T-helper 1 cell treated with Interleukin-12 subunit alpha and Interleukin-12 subunit beta and Interleukin-4 antibody, amounts not matched to agents 30 μg/mL and 1 μg/mL, for 36 hours (primary cell): Measurements from ENCODE around the gene PIM2.

ENCODE experiments used
- H3K27ac Mint-ChIP-seq: one replicate; pipeline ENCODE4 v1.8.0; 2021; ENCODE audit warnings: mild to moderate bottlenecking, mixed read lengths
- H3K27me3 Mint-ChIP-seq: one replicate; pipeline ENCODE4 v1.8.0; 2021; ENCODE audit warnings: low read depth, mixed read lengths
- H3K36me3 Mint-ChIP-seq: one replicate; pipeline ENCODE4 v1.8.0; 2021; ENCODE audit warnings: low read depth, mixed read lengths
- H3K4me1 Mint-ChIP-seq: one replicate; pipeline ENCODE4 v1.8.0; 2021; ENCODE audit warnings: low read depth, mixed read lengths
- H3K4me3 Mint-ChIP-seq: one replicate; pipeline ENCODE4 v1.8.0; 2021; ENCODE audit warnings: mild to moderate bottlenecking, moderate library complexity, mixed read lengths
- H3K9me3 Mint-ChIP-seq: one replicate; pipeline ENCODE4 v1.8.0; 2021; ENCODE audit warnings: mixed read lengths

The PIM2 gene

DNA sequence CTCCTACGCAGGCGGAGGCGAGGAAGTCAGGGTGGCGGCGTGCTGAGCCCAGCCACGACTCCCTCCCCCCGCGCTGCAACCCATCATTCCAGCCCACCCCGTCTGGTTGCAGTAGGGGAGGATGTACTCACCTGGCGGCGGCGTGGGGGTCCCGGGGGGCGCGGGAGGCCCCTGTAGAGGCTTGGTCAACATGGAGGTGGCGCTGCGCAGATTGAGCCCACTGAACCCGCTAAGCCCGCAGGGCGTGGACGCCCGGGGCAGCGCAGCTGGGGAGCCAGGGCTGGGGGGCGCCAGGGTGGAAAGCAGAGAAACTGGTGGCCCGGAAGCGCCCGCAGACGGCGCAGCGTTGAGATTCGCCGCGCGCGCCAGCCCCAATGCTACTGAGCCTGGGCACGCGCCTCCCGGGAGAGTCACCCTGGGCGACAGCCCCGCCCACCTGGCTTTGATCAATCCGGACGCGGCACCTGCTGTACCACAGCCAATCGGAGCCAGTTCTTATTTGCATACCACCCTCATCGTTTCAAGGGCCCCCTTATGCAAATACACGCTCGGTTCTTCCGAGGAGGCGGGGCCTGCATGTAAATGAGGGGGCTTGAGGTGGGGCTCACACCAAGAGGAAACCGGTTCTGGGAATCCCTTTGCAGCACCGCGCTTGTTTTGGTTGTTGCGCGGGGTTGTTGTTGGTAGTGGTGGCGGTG is at the start of gene PIM2:
TSS of gene PIM2 (minus strand) at position 382 of the 698 bp plus-strand sequence. CDS start at position 192, 190 bp downstream.
- Mint-ChIP-seq H3K27ac (peak within 1 kb of the TSS; percentile 96), H3K27me3 (no peaks in the 10 kb centered on the region), H3K9me3 (no peaks in the 10 kb centered on the region), H3K4me3 (peak within 1 kb of the TSS; percentile 98), H3K4me1 (peaks cover 35% of the 10 kb centered on the region), H3K36me3 (peaks cover 57% of the 10 kb centered on the region)

DNA sequence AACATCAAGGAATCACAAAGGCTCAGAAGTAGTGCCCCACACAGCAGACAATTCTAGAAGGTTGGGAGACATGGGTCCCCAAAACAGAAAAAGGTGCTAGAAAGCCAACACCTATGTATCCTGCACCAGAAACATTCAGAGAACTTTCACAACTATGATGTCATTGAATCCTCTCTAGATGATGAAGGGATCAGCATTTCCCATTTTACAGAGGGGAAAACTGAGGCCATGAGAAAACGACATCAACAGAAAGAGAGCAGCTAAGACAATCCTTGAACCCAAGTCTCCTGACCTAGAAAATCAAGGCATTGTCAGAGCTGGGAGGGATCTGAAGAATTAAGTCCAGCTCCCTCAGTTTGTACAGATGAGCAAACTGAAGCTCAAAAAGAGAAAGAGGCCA is 49.6 kb upstream of the PIM2 start:
- Mint-ChIP-seq H3K9me3 (no peaks in the 10 kb centered on the region), H3K4me3 (no peak overlapping the region), H3K36me3 (peaks cover 10% of the 10 kb centered on the region), H3K27ac (no peak overlapping the region), H3K4me1 (peaks cover 19% of the 10 kb centered on the region), H3K27me3 (no peaks in the 10 kb centered on the region)

DNA sequence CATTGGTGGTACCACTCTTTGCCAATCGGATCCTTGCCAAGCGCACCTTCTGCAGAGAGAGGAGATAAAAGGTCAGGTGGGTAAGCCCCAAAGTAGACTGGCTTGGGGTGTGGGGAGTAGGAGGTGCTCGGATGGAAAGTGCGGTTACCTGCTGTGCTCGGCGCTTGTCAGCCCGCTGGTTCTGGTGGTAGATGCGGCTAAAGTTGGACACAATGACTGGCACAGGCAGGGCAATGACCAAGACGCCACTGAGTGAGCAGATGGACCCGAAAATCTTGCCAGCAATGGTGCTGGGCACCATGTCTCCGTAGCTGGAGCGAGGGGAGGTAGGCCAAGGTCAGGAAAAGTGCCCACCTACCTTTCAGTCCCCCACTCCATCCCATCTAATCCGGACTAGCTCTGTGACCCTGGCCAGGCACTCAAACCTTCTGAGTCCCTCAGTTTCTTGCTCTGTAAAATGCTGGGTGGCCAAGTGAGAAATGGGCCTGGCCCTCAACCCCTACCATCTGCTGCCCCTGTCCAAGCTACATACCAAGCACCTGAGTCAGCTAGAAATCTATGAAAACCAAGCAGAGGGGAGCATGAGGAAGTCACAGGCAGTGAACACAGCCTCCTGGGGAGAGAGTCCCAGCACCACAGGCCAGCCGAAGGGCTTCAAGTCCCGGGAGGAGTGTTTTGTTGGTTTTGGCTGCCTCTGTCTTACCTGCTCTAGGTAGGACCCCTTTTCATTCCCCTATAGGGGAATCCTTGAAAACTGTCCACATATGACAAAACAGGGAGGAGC is 48.2 kb upstream of the PIM2 start:
- H3K9me3 Mint-ChIP-seq: no peaks in the 10 kb centered on the region
- H3K4me3 Mint-ChIP-seq: no peak overlapping the region
- H3K4me1 Mint-ChIP-seq: peaks cover 8% of the 10 kb centered on the region
- H3K27ac Mint-ChIP-seq: no peak overlapping the region
- peaks cover 7% of the 10 kb centered on the region for H3K36me3 Mint-ChIP-seq
- no peaks in the 10 kb centered on the region for H3K27me3 Mint-ChIP-seq

DNA sequence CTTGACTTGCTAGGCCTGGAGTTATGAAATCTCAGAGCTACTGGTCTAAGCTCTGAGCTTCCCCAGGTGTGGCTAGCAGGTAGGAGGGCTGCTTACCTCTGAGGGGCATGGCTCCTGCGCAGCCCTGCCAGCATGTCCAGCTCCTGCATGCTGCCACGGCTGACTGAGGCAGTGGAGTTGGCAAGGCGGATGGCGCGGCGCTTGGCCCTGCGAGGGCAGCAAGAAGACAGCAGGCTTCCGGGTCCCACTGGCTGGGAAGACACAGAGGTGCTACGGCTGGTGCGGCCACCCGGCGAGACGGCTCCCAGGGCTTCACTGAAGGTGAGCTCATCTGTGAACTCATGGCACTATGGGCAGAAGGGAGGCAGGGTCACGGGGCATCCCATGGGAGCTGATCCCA is 47.1 kb upstream of the PIM2 start:
- H3K4me3 Mint-ChIP-seq: no peak overlapping the region
- peaks cover 9% of the 10 kb centered on the region for H3K36me3 Mint-ChIP-seq
- H3K27me3 Mint-ChIP-seq: no peaks in the 10 kb centered on the region
- H3K27ac Mint-ChIP-seq: no peak overlapping the region
- peaks cover 6% of the 10 kb centered on the region for H3K4me1 Mint-ChIP-seq
- H3K9me3 Mint-ChIP-seq: no peaks in the 10 kb centered on the region

DNA sequence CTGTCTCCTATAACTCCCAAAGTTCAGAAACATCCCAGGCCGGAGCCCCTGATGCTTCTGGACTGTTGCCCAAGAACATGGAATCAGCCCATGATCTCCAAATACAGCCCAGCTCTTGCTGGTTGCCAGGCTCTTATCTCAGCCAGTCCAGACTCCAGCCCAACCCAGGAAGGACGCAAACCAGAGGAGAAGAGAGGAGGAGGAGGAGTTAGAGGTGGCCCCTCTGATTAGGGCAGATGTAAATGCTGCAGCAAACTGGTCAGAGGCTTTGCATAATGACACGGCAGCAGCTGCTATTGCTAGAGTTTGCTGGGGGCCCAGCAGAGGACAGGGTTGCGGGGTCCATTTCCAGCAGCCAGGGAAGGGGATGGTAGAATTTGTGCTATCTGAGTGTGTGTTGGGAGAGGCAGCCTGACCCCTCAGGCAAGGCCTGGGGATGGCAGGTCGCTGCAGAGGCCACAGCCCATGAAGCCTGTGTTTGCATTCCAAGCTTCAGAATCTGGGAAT is 42.8 kb upstream of the PIM2 start:
- Mint-ChIP-seq H3K36me3 (peaks cover 9% of the 10 kb centered on the region), H3K27ac (no peak overlapping the region), H3K27me3 (no peaks in the 10 kb centered on the region), H3K9me3 (no peaks in the 10 kb centered on the region), H3K4me3 (no peak overlapping the region), H3K4me1 (peaks cover 13% of the 10 kb centered on the region)

DNA sequence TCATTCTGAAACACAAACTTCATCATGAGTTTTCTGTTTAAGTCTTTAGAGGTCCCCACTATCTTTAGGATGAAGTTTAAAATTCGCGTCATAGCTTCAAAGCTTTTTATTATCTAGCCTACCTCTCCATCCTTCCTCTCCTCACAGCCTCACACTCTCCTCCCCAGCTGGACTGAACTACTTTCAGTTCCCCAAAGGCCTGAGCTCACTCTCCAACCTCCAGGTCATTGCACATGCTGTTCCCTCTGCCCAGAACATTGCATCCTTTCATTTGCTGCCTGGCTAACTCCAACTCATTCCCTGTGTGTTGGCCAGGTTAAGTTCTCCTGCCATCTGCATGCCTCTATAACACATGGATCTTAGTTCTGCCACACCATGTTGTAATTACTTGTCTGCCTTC is 41.5 kb upstream of the PIM2 start:
- Mint-ChIP-seq H3K27ac (peak overlapping the region; percentile 49), H3K4me1 (peaks cover 18% of the 10 kb centered on the region), H3K36me3 (peaks cover 13% of the 10 kb centered on the region), H3K27me3 (no peaks in the 10 kb centered on the region), H3K4me3 (peak overlapping the region; percentile 39), H3K9me3 (no peaks in the 10 kb centered on the region)

DNA sequence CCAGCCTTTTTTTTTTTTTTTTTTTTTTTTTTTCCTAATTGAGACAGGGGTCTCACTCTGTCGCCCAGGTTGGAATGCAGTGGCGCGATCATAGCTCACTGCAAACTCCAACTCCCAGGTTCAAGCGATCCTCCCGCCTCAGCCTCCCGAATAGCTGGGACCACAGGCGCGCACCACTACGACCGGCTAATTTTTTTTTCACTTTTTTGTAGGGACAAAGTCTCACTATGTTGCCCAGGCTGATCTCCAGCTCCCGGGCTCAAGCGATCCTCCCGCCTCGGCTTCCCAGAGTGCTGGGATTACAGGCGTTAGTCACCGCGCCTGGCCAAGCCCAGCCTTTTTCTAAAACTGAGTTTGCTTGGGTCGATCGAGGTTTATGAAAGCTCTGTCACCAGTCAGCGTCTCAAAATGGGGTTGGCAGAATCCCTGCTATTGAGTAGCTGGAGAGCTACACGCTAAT is 39.8 kb upstream of the PIM2 start:
- peak overlapping the region; percentile 99 for H3K4me3 Mint-ChIP-seq
- peaks cover 25% of the 10 kb centered on the region for H3K4me1 Mint-ChIP-seq
- no peaks in the 10 kb centered on the region for H3K9me3 Mint-ChIP-seq
- H3K27me3 Mint-ChIP-seq: no peaks in the 10 kb centered on the region
- H3K36me3 Mint-ChIP-seq: peaks cover 12% of the 10 kb centered on the region
- H3K27ac Mint-ChIP-seq: peak overlapping the region; percentile 100

DNA sequence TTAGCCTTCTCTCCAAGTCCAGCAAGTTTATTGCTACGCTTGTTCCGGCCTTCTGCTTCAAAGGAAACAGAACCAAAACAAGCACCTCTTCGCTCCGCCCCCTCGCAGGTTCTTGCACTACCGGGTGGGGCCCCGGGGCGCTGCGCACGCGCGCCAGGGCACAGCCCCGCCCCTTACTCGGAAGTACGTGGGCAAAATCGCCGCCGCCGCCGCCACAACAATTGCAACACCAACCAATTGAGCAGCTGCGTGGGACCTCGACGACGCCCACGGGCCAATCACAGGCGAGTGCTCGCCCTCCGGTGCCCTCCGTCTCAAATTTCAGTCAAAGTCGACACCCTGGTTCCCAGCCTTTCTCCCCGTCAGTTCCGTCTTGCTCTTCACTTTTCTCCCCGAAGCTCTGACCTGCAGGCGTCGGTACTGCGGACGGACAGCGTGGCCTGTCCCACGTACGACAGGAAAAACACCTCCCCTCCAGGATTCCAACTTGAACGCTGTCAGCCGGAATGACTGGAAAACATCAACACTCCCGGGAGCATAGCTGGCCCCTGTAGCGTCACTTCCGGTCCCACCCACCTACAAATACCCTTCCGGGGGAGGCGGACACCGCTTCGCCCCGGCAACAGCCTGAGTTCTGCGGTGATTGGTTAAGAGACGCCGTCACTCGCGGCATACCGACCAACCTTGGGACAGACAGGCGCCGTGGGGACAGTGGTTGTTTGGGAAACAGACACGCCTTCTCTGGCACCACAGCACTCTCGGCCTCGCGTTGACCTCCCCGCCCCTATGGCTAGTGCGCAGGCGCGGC is 39.2 kb upstream of the PIM2 start:
- Mint-ChIP-seq H3K27ac (peak overlapping the region; percentile 100), H3K4me3 (peak overlapping the region; percentile 99), H3K27me3 (no peaks in the 10 kb centered on the region), H3K4me1 (peaks cover 29% of the 10 kb centered on the region), H3K9me3 (no peaks in the 10 kb centered on the region), H3K36me3 (peaks cover 11% of the 10 kb centered on the region)

DNA sequence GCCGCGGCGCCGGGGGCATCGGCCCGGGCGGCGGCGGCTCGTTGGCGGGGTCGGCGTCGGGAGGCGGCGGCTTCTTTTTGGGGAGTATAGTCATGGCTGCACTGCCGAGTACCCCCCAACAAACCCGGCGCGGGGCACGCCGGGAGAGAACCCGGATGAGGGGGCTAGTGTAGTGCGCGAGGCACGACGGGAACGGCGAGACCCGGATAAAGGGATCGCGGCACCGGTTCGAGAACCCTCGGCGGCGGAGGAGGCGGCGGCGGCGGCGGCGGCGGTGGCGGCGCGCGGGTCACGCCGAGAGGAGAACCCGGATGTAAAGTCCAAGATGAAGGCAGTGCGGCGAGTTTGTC is 38.6 kb upstream of the PIM2 start, which contains the start of gene OTUD5:
TSS of gene OTUD5 (minus strand) at position 131 of the 350 bp plus-strand sequence. CDS start at position 94, 37 bp downstream.
- H3K27me3 Mint-ChIP-seq: no peaks in the 10 kb centered on the region
- no peaks in the 10 kb centered on the region for H3K9me3 Mint-ChIP-seq
- peak within 1 kb of the TSS; percentile 99 for H3K4me3 Mint-ChIP-seq
- H3K4me1 Mint-ChIP-seq: peaks cover 31% of the 10 kb centered on the region
- H3K36me3 Mint-ChIP-seq: peaks cover 9% of the 10 kb centered on the region
- peak within 1 kb of the TSS; percentile 100 for H3K27ac Mint-ChIP-seq

DNA sequence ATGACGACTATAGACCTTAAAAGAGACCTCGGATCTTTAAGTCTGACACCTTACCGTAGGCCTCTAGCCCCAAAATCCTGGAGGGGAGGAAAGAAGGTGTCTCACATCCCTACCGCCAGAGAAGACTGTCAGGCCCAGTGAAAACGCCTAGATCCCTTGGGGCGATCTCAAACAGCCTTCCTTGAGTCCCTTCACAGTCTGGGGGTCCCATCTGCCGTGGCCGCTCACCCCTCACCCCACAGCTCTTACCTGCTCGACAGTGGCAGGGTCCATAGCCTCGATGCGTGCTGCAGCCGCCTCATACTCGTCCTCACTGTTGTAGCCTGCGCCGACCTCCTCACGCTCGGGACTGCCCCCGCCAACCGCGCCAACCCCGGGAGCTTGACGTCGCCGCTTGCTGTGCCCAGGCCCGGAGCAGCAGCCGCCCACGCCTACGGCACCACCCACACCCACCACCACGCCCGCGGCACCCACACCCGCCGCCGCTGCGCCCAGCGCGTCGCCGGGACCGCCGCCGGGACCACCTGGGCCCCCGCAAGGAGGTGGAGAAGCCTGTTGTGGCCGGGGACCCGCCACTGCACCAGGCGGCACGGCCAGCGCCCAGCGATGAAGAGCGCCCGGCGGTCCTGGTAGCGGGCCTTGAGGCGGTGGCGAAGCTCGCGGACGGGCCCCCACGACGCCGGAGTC is 38.0 kb upstream of the PIM2 start:
- H3K36me3 Mint-ChIP-seq: peaks cover 10% of the 10 kb centered on the region
- peaks cover 35% of the 10 kb centered on the region for H3K4me1 Mint-ChIP-seq
- H3K27ac Mint-ChIP-seq: peak overlapping the region; percentile 79
- H3K4me3 Mint-ChIP-seq: peak overlapping the region; percentile 77
- no peaks in the 10 kb centered on the region for H3K27me3 Mint-ChIP-seq
- H3K9me3 Mint-ChIP-seq: no peaks in the 10 kb centered on the region

DNA sequence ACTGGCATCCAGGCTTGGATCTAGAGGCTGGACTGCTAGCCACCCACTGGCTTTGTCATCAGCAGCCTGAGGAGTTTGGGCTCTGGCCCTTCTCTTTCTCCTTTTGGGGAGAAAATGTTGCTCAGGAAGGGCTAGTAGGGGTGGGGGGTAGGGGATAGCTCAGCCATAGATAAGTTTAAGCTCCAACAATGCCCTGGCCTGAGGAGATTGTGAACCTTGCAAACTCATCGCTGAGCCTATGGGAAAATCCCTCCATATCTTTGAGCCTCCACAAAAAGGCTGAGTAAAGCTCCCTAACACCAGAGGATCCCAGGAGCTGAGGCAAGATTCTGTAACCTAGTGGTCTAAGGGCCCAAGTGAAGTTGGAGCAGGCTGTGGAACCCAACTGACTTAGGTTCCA is 29.8 kb upstream of the PIM2 start:
- no peak overlapping the region for H3K27ac Mint-ChIP-seq
- H3K36me3 Mint-ChIP-seq: peaks cover 6% of the 10 kb centered on the region

DNA sequence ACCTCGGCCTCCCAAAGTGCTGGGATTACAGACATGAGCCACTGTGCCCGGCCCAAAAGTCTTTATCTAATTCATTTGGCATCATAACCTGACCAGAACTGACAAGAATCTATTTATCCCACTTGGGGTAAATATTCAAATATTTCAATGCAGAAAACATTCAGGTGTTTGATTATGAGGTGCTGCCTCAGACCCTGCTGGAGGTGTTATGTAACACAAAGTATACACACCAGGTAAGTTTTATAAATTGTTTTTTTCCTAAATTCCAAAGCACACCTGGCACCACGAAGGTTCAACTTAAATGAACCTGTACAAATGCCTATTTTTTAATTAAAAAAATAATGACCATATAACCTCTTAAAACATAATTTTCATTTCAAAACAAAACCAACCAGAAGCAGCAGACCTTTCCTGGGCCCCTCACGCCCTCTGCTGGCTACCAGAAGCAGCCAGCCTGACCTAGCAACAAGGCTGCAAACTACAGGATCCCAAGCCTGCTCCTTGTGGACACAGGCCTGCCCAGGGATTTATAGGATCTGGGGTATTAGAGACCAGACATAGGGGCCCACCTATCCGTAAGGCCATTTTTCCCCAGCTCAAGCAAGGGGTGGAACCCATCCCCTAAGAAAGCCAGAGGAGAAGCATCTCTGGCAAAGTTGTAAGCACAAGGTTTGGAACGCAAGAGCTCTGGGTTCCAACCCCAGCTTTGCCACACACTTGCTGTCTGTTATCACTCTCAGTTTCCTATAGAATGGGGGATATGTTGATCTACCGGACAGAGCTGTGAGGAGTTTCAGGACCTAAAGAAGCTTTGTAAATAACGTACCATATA is 26.9 kb upstream of the PIM2 start:
- H3K36me3 Mint-ChIP-seq: peaks cover 25% of the 10 kb centered on the region
- peaks cover 41% of the 10 kb centered on the region for H3K4me1 Mint-ChIP-seq
- H3K27me3 Mint-ChIP-seq: no peaks in the 10 kb centered on the region
- H3K4me3 Mint-ChIP-seq: peak overlapping the region; percentile 1
- peak overlapping the region; percentile 15 for H3K27ac Mint-ChIP-seq
- H3K9me3 Mint-ChIP-seq: no peaks in the 10 kb centered on the region

More for the DNA sequence above, 29.8 kb upstream of the PIM2 start:
- H3K4me3 Mint-ChIP-seq: no peak overlapping the region
- H3K27me3 Mint-ChIP-seq: no peaks in the 10 kb centered on the region
- H3K9me3 Mint-ChIP-seq: no peaks in the 10 kb centered on the region
- H3K4me1 Mint-ChIP-seq: peaks cover 29% of the 10 kb centered on the region

DNA sequence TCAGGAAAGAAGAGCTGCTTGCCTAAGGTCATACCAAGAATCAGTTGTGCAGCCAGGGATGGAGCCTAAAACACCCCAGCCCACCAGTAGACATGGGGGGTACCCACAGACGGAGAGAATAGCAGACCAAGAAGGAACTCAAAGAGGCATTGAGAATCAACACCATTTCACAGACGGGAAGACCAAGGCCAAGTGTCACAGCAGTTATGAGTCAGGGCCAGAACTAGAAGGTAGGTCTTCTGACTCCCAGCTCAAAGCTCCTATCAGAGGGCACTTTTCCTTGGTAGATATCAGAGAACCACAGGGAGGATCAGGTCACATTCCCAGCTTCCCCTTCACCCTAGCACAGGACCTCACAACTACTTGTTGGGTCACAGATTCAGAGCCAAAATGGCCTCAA is 24.1 kb upstream of the PIM2 start:
- no peaks in the 10 kb centered on the region for H3K9me3 Mint-ChIP-seq
- H3K4me3 Mint-ChIP-seq: peak overlapping the region; percentile 63
- peaks cover 61% of the 10 kb centered on the region for H3K4me1 Mint-ChIP-seq
- H3K27me3 Mint-ChIP-seq: no peaks in the 10 kb centered on the region
- H3K27ac Mint-ChIP-seq: peak overlapping the region; percentile 89
- H3K36me3 Mint-ChIP-seq: peaks cover 26% of the 10 kb centered on the region
